K562 (cell line): ENCODE measurements around the gene JMY. TPM values are rescaled to one million over a fixed set of nuclear protein-coding genes. Genes with fewer than 3 reads are reported as not detected.

Experiments
- CC2D1A ChIP-seq: fragments of 450-650 bp; IDR thresholded peaks from 2 replicates; pipeline ENCODE4 v1.6.1; 2017; ENCODE audit warnings: mild to moderate bottlenecking
- CCNT2 ChIP-seq: IDR thresholded peaks from 2 replicates; pipeline ENCODE4 v1.6.1; 2011; ENCODE audit warnings: borderline replicate concordance, low read depth, mild to moderate bottlenecking, moderate library complexity, mixed read lengths, low read length; ENCODE audit not compliant: insufficient read length; ENCODE audit errors: extremely low read depth
- CTBP1 ChIP-seq: fragments of 450-650 bp; IDR thresholded peaks from 2 replicates; pipeline ENCODE4 v1.6.1; 2016; ENCODE audit warnings: borderline replicate concordance
- ERF ChIP-seq: fragments of 450-650 bp; formaldehyde crosslinking; IDR thresholded peaks from 2 replicates; pipeline ENCODE4 v1.4.0; 2020; ENCODE audit warnings: mild to moderate bottlenecking, mixed read lengths
- HDAC8 ChIP-seq: fragments of 450-650 bp; IDR thresholded peaks from 2 replicates; pipeline ENCODE4 v1.6.1; 2016; ENCODE audit warnings: mild to moderate bottlenecking, missing genetic modification characterization, moderate library complexity, missing compliant biosample characterization
- JUND ChIP-seq, 2 experiments: IDR thresholded peaks; 2 replicates in 1 of 2; 3 replicates in 1 of 2; pipeline ENCODE4 v1.6.1; 2011; ENCODE audit warnings: borderline replicate concordance in 2 of 2, low read depth in 2 of 2, low read length in 2 of 2, improper control_type of control experiment in 1 of 2, missing biosample characterization in 1 of 2, missing genetic modification characterization in 1 of 2, missing genetic modification reagents in 1 of 2
- KAT8 ChIP-seq: fragments of 450-650 bp; IDR thresholded peaks from 2 replicates; pipeline ENCODE4 v1.6.1; 2016; ENCODE audit warnings: low read depth, mild to moderate bottlenecking
- KLF10 ChIP-seq: fragments of 250-450 bp; sonication (Bioruptor Pico); IDR thresholded peaks from 2 replicates; pipeline ENCODE4 v1.6.1; 2021; ENCODE audit warnings: matching md5 sums
- NR2C1 ChIP-seq, 2 experiments: fragments of 450-650 bp; IDR thresholded peaks; 2 replicates each; pipeline ENCODE4 v1.6.1; 2017; ENCODE audit warnings: mild to moderate bottlenecking in 2 of 2, antibody characterized with exemption in 1 of 2, inconsistent platforms in 1 of 2, missing compliant biosample characterization in 1 of 2, missing genetic modification characterization in 1 of 2
- PRMT5 ChIP-seq: sonication (generic); formaldehyde crosslinking; IDR thresholded peaks from 2 replicates; pipeline ENCODE4 v1.5.0; 2020; ENCODE audit warnings: missing genetic modification reagents
- RCOR1 ChIP-seq, 2 experiments: IDR thresholded peaks; 2 replicates each; pipeline ENCODE4 v1.6.1; 2012; ENCODE audit warnings: low read depth in 2 of 2, low read length in 2 of 2, borderline replicate concordance in 1 of 2, improper control_type of control experiment in 1 of 2
- RFX5 ChIP-seq: IDR thresholded peaks from 2 replicates; pipeline ENCODE4 v1.6.1; 2011; ENCODE audit warnings: low read depth, mild to moderate bottlenecking, improper control_type of control experiment, low read length
- polyA plus RNA-seq, 8 experiments: library from polyadenylated mRNA; depleted of rRNA in 4 of 8; stranded (reverse) in 5 of 8; unstranded in 3 of 8; fragments of >200 nt; fragmentation: Nextera tagmentation in 2 of 8; fragmentation: Illumina TruSeq in 1 of 8; extraction: Ambion mirVana in 2 of 8; extraction: Trizol in 1 of 8; gene quantifications; 2 replicates each; pipeline versions ENCODE4 v1.2.1 to v1.2.3, GENCODE V29; 2011 to 2014; ENCODE audit warnings: inconsistent platforms in 1 of 8, missing spikeins in 1 of 8
- total RNA-seq, 7 experiments: library from RNA; depleted of rRNA in 6 of 7; stranded (reverse); fragments of >200 nt in 6 of 7; fragmentation: Illumina TruSeq in 2 of 7; extraction: Trizol in 2 of 7; gene quantifications; 2 replicates each; pipeline versions ENCODE4 v1.2.1 to v1.2.3, GENCODE V29; 2011 to 2021; ENCODE audit warnings: low replicate concordance in 1 of 7
- TF ChIP-seq, protein P1 (sequence below): fragments of 150-350 bp; conservative IDR thresholded peaks from 2 replicates; pipeline ENCODE4 v1.6.1; 2014; ENCODE audit warnings: low read length
- TF ChIP-seq, protein P2 (sequence below): fragments of 450-650 bp; IDR thresholded peaks from 2 replicates; pipeline ENCODE4 v1.6.1; 2016; ENCODE audit warnings: low read depth
- TF ChIP-seq, protein P3 (sequence below): fragments of 450-650 bp; formaldehyde crosslinking; IDR thresholded peaks from 2 replicates; pipeline ENCODE4 v1.4.0; 2020; ENCODE audit warnings: mild to moderate bottlenecking, moderate library complexity

The JMY gene
- total and polyA plus RNA-seq, 9 of the 15 experiments (the other 6 are each of a cell fraction or from before 2014, with no cell fraction given): 1.1 to 5.5 (median 3.7) TPM

DNA sequence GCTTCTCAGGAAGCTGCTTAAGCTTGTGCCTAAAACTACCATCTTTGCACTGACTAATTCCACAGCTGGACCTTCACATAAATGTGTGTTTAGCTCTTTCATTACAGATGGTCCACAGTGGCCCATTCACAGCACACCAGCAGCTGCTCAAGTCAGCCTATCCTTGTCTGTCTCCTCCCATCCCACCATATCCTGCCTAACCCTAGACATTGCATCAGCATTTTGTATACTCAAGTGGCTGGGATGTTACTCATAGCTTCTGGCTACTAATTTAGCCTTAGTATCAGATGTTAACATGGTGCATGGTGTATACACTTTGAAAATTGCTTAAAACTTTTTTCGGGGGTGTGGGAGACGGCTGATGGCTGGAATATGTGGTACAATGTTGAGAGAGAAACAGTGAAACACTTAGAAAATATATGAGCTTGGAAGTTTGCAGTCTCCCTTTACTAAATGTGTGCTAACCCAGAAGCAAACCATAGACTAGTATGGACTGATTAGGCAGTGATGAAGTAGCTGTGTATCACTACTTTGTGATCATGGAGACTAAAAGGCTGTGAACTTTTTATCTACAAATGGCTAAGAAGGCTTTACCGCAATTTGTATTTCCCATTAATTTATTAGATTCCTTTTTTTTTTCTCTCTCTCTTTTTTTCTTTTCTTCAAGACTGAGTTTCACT lies 83.1 kb downstream of the JMY start (continued):
- TF ChIP-seq CCNT2 (no peak), RFX5 (no peak), CC2D1A (no peak), JUND (IDR thresholded peaks at IDR 0.05; ENCODE audit: borderline replicate concordance, low read depth, low read length) (peak; percentile 53; the same call in 1 of the 2 replicates), JUND (tag; IDR thresholded peaks at IDR 0.05; ENCODE audit: borderline replicate concordance, low read depth, low read length) (peak; percentile 15; the same call in 1 of the 3 replicates), KAT8 (no peak), CTBP1 (peak; percentile 57; the same call in 1 of the 2 replicates), PRMT5 (CRISPR knock-in tag) (no peak), RCOR1 (IDR thresholded peaks at IDR 0.05; ENCODE audit: borderline replicate concordance in 1 of 2, low read depth in 2 of 2, low read length in 2 of 2) (peak in 1 of 2 experiments; percentile 40; a peak in 1 of 4 replicates), KLF10 (no peak), ERF (CRISPR knock-in tag) (no peak), NR2C1 (IDR thresholded peaks at IDR 0.05) (no peak), NR2C1 (tag; IDR thresholded peaks at IDR 0.05) (no peak), HDAC8 (no peak)
- TF ChIP-seq, protein P1, sequence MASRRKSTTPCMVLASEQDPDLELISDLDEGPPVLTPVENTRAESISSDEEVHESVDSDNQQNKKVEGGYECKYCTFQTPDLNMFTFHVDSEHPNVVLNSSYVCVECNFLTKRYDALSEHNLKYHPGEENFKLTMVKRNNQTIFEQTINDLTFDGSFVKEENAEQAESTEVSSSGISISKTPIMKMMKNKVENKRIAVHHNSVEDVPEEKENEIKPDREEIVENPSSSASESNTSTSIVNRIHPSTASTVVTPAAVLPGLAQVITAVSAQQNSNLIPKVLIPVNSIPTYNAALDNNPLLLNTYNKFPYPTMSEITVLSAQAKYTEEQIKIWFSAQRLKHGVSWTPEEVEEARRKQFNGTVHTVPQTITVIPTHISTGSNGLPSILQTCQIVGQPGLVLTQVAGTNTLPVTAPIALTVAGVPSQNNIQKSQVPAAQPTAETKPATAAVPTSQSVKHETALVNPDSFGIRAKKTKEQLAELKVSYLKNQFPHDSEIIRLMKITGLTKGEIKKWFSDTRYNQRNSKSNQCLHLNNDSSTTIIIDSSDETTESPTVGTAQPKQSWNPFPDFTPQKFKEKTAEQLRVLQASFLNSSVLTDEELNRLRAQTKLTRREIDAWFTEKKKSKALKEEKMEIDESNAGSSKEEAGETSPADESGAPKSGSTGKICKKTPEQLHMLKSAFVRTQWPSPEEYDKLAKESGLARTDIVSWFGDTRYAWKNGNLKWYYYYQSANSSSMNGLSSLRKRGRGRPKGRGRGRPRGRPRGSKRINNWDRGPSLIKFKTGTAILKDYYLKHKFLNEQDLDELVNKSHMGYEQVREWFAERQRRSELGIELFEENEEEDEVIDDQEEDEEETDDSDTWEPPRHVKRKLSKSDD: no peak
- TF ChIP-seq, protein P2, sequence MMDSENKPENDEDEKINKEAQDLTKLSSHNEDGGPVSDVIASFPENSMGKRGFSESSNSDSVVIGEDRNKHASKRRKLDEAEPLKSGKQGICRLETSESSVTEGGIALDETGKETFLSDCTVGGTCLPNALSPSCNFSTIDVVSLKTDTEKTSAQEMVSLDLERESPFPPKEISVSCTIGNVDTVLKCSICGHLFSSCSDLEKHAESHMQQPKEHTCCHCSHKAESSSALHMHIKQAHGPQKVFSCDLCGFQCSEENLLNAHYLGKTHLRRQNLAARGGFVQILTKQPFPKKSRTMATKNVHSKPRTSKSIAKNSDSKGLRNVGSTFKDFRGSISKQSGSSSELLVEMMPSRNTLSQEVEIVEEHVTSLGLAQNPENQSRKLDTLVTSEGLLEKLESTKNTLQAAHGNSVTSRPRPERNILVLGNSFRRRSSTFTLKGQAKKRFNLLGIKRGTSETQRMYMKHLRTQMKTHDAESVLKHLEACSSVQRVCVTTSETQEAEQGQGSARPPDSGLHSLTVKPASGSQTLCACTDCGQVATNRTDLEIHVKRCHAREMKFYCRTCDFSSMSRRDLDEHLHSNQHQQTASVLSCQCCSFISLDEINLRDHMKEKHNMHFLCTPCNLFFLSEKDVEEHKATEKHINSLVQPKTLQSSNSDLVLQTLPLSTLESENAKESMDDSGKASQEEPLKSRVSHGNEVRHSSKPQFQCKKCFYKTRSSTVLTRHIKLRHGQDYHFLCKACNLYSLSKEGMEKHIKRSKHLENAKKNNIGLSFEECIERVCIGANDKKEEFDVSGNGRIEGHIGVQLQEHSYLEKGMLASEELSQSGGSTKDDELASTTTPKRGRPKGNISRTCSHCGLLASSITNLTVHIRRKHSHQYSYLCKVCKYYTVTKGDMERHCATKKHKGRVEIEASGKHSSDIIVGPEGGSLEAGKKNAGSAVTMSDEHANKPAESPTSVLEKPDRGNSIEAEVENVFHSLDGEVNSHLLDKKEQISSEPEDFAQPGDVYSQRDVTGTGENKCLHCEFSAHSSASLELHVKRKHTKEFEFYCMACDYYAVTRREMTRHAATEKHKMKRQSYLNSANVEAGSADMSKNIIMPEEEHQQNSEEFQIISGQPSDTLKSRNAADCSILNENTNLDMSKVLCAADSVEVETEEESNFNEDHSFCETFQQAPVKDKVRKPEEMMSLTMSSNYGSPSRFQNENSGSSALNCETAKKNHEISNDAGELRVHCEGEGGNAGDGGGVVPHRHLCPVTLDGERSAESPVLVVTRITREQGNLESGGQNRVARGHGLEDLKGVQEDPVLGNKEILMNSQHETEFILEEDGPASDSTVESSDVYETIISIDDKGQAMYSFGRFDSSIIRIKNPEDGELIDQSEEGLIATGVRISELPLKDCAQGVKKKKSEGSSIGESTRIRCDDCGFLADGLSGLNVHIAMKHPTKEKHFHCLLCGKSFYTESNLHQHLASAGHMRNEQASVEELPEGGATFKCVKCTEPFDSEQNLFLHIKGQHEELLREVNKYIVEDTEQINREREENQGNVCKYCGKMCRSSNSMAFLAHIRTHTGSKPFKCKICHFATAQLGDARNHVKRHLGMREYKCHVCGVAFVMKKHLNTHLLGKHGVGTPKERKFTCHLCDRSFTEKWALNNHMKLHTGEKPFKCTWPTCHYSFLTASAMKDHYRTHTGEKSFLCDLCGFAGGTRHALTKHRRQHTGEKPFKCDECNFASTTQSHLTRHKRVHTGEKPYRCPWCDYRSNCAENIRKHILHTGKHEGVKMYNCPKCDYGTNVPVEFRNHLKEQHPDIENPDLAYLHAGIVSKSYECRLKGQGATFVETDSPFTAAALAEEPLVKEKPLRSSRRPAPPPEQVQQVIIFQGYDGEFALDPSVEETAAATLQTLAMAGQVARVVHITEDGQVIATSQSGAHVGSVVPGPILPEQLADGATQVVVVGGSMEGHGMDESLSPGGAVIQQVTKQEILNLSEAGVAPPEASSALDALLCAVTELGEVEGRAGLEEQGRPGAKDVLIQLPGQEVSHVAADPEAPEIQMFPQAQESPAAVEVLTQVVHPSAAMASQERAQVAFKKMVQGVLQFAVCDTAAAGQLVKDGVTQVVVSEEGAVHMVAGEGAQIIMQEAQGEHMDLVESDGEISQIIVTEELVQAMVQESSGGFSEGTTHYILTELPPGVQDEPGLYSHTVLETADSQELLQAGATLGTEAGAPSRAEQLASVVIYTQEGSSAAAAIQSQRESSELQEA: no peak
- TF ChIP-seq, protein P3, sequence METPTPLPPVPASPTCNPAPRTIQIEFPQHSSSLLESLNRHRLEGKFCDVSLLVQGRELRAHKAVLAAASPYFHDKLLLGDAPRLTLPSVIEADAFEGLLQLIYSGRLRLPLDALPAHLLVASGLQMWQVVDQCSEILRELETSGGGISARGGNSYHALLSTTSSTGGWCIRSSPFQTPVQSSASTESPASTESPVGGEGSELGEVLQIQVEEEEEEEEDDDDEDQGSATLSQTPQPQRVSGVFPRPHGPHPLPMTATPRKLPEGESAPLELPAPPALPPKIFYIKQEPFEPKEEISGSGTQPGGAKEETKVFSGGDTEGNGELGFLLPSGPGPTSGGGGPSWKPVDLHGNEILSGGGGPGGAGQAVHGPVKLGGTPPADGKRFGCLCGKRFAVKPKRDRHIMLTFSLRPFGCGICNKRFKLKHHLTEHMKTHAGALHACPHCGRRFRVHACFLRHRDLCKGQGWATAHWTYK (CRISPR knock-in tag): no peak
